Cardiac muscle cell (in vitro differentiated cells and primary cell): ENCODE measurements around the gene RWDD2A. TPM values are rescaled to one million over a fixed set of nuclear protein-coding genes. Genes with fewer than 3 reads are reported as not detected.
A peak's percentile ranks its signal among the peaks of the same experiment; 100 is the strongest.

Source experiments
- DNase-seq, 2 donors: peaks; one replicate each; pipeline versions ENCODE4 v3.0.0 to v3.0.0-alpha.2; 2010 to 2017; ENCODE audit warnings: low read depth in 1 of 2, low spot score in 1 of 2
- H3K27ac ChIP-seq: fragments of 200-600 bp; sonication (generic); 2 replicates; pipeline ENCODE4 v1.5.1; 2016
- H3K27me3 ChIP-seq: fragments of 200-600 bp; sonication (generic); 2 replicates; pipeline ENCODE4 v1.6.0; 2016; ENCODE audit warnings: control low read depth
- H3K36me3 ChIP-seq: fragments of 200-600 bp; sonication (generic); 2 replicates; pipeline ENCODE4 v1.5.1; 2016; ENCODE audit warnings: control low read depth
- H3K4me1 ChIP-seq: fragments of 200-600 bp; sonication (generic); 2 replicates; pipeline ENCODE4 v1.8.1; 2017; ENCODE audit warnings: low read depth, mild to moderate bottlenecking, mixed run types
- H3K4me3 ChIP-seq: fragments of 200-600 bp; sonication (generic); 2 replicates; pipeline ENCODE4 v1.5.1; 2016; ENCODE audit warnings: mild to moderate bottlenecking
- H3K9me3 ChIP-seq: fragments of 200-600 bp; sonication (generic); 2 replicates; pipeline ENCODE4 v1.5.1; 2017; ENCODE audit warnings: low read depth, mild to moderate bottlenecking, control low read depth
- CTCF ChIP-seq: IDR thresholded peaks from 2 replicates; pipeline ENCODE4 v1.5.1; 2012; ENCODE audit warnings: low read depth, mild to moderate bottlenecking, low read length
- polyA plus RNA-seq: library from polyadenylated mRNA; unstranded; fragments of >200 nt; fragmentation: Nextera tagmentation; extraction: Ambion mirVana; gene quantifications from 2 replicates; pipeline ENCODE4 v1.2.1, GENCODE V29; 2016
- total RNA-seq: library from RNA; depleted of rRNA; stranded (reverse); fragments of >200 nt; gene quantifications from 2 replicates; pipeline ENCODE4 v1.2.3, GENCODE V29; 2016

RWDD2A gene
- total and polyA plus RNA-seq, 2 experiments from 2014 or later, result 5.6 to 11.0 TPM

GRCh38 chr6:83231146-83231545 is 38.0 kb downstream of the RWDD2A start:
- Histone ChIP-seq H3K4me1 (no peaks in the 10 kb centered on the region), H3K4me3 (no peak overlapping the region), H3K27me3 (no peaks in the 10 kb centered on the region), H3K9me3 (no peaks in the 10 kb centered on the region), H3K36me3 (no peaks in the 10 kb centered on the region), H3K27ac (no peak overlapping the region)
- peak in 1 of 2 donors; percentile 30 for DNase-seq
- TF ChIP-seq CTCF, result no peak

GRCh38 chr6:83247471-83247870 is 54.3 kb downstream of the RWDD2A start:
- no peaks in the 10 kb centered on the region for H3K9me3 ChIP-seq
- H3K4me3 ChIP-seq, result no peak overlapping the region
- no peak for TF ChIP-seq CTCF
- no peaks in the 10 kb centered on the region for H3K36me3 ChIP-seq
- H3K27ac ChIP-seq, result no peak overlapping the region
- H3K4me1 ChIP-seq, result no peaks in the 10 kb centered on the region
- H3K27me3 ChIP-seq, result no peaks in the 10 kb centered on the region
- no peak for DNase-seq

Other genes starting within 250 kb of the RWDD2A start
- gene UBE3D, start 127.5 kb upstream of the RWDD2A start, total RNA-seq, result 16.2 and 19.5 TPM in 2 replicates
- gene UBE3D, start 127.5 kb upstream of the RWDD2A start, polyA plus RNA-seq, result 13.9 and 14.5 TPM in 2 replicates
- gene DOP1A, start 125.7 kb upstream of the RWDD2A start, total RNA-seq, result 15.4 and 26.0 TPM in 2 replicates
- gene DOP1A, start 125.7 kb upstream of the RWDD2A start, polyA plus RNA-seq, result 4.5 and 9.9 TPM in 2 replicates
- gene PGM3, start 92 bp upstream of the RWDD2A start, total RNA-seq, result 23.3 and 23.9 TPM in 2 replicates
- 39.7 and 45.3 TPM in 2 replicates for gene PGM3, start 92 bp upstream of the RWDD2A start, polyA plus RNA-seq
- gene ME1, start 237.7 kb downstream of the RWDD2A start, total RNA-seq, result 1.6 and 2.0 TPM in 2 replicates
- gene ME1, start 237.7 kb downstream of the RWDD2A start, polyA plus RNA-seq, result 4.8 and 6.6 TPM in 2 replicates